ENCODE data around the gene EDRF1. TPM values are rescaled to one million over a fixed set of nuclear protein-coding genes. Genes with fewer than 3 reads are reported as not detected.
A peak's percentile ranks its signal among the peaks of the same experiment; 100 is the strongest.

The EDRF1 gene
- total and polyA plus RNA-seq, 5 donors from 2014 or later, result 12.8 to 52.3 (median 13.7) TPM

DNA sequence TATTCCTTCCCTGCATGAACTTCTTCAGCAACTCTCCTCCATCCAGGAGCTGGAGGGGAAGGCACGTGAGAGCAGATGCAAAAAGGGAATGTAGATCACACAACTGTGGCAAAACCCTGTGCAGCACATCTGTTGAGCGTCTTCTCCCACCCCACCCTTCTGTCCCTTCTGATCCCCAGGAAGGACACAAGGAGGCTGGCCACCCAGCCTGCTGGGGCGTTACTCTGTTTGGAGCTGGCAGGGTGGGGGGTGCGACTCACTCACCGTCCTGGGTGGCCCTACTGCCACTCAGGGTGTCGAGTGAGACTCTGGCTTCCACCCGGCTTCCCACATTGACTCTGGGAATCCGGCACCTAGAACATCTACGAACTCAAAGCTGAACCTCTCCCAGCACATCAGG, 66.3 kb downstream of the EDRF1 start:
- H3K4me3 ChIP-seq (ENCODE audit: low read depth, low read length), result no peak overlapping the region
- H3K27ac ChIP-seq (ENCODE audit: insufficient read depth, low read length, poor library complexity, severe bottlenecking), result no peak overlapping the region
- DNase-seq (no peak), ATAC-seq (ENCODE audit: low read depth in 2 of 2) (no peak)
- Mint-ChIP-seq H3K4me1 (peaks cover 3 to 28% (median 23%) of the 10 kb centered on the region in 4 donors), H3K36me3 (peaks cover 11% of the 10 kb centered on the region), H3K27me3 (no peaks in the 10 kb centered on the region), H3K27ac (no peak overlapping the region), H3K9me3 (no peaks in the 10 kb centered on the region), H3K4me3 (no peak overlapping the region)
- H3K9me3 ChIP-seq (ENCODE audit: control insufficient read depth in 2 of 2, low read length in 2 of 2), result no peaks in the 10 kb centered on the region
- no peaks in the 10 kb centered on the region for H3K27me3 ChIP-seq (ENCODE audit: control insufficient read depth, insufficient read depth, low read length)
- peaks cover 14% of the 10 kb centered on the region for H3K4me1 ChIP-seq (ENCODE audit: control insufficient read depth, insufficient read depth, low read length, poor library complexity, severe bottlenecking)
- H3K36me3 ChIP-seq (ENCODE audit: control insufficient read depth, insufficient read depth, low read length), result peaks cover 3% of the 10 kb centered on the region

DNA sequence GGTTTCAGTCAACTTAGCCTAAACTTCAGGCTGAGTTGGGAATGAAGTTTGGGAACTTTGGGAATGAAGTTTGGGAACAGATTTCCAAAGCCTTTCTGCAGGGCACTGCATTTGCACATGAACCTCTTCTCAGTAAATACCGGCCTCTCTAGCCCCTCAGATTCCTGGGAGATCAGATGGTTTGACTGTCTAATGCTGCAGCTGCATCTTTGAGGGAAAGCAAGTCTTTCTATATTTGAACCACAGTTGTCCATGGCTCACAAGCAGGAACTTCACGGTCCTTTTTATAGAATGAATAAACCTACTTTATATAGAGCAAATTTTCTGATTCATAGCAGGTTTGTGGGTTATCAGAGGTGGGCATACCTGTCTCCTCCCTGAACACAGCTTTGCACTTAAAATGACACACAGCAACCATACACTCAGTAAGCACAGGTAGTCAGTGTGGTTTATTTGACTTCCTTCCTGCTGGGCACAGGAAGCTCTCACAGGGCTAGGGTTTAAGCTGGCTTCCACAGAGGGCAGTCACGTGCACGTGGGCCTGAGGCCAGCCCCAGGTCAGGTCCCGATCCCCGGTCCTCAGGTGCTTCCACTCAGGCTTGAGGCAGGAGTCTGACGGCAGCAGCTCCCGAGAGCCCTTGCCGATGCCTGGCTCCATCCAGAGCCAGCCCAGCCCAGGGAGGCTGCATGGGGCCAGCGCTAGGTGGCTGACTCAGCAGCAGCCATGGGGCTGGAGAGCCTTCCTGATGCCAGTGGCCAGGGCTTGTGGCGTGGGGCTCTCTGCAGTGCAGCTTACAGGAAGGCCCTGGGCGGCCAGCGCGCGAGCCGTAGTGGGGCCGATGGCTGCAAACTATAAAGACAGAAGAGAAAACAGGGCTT, 68.9 kb downstream of the EDRF1 start:
- ATAC-seq (ENCODE audit: low read depth in 2 of 2), result peak; percentile 55 to 81
- Mint-ChIP-seq H3K4me3 (peak overlapping the region in 2 of 4 donors; percentile 11 to 39), H3K27me3 (no peaks in the 10 kb centered on the region), H3K36me3 (peaks cover 30% of the 10 kb centered on the region), H3K4me1 (peaks cover 3 to 28% (median 23%) of the 10 kb centered on the region in 4 donors), H3K27ac (peak overlapping the region; percentile 84 to 88 (median 84)), H3K9me3 (no peaks in the 10 kb centered on the region)
- peak overlapping the region; percentile 28 for H3K27ac ChIP-seq (ENCODE audit: insufficient read depth, low read length, poor library complexity, severe bottlenecking)
- peak overlapping the region; percentile 35 for H3K4me3 ChIP-seq (ENCODE audit: low read depth, low read length)
- H3K9me3 ChIP-seq (ENCODE audit: control insufficient read depth in 2 of 2, low read length in 2 of 2), result no peaks in the 10 kb centered on the region
- no peaks in the 10 kb centered on the region for H3K27me3 ChIP-seq (ENCODE audit: control insufficient read depth, insufficient read depth, low read length)
- peaks cover 19% of the 10 kb centered on the region for H3K36me3 ChIP-seq (ENCODE audit: control insufficient read depth, insufficient read depth, low read length)
- H3K4me1 ChIP-seq (ENCODE audit: control insufficient read depth, insufficient read depth, low read length, poor library complexity, severe bottlenecking), result peaks cover 14% of the 10 kb centered on the region
- DNase-seq, result peak in 1 of 3 donors; percentile 56

DNA sequence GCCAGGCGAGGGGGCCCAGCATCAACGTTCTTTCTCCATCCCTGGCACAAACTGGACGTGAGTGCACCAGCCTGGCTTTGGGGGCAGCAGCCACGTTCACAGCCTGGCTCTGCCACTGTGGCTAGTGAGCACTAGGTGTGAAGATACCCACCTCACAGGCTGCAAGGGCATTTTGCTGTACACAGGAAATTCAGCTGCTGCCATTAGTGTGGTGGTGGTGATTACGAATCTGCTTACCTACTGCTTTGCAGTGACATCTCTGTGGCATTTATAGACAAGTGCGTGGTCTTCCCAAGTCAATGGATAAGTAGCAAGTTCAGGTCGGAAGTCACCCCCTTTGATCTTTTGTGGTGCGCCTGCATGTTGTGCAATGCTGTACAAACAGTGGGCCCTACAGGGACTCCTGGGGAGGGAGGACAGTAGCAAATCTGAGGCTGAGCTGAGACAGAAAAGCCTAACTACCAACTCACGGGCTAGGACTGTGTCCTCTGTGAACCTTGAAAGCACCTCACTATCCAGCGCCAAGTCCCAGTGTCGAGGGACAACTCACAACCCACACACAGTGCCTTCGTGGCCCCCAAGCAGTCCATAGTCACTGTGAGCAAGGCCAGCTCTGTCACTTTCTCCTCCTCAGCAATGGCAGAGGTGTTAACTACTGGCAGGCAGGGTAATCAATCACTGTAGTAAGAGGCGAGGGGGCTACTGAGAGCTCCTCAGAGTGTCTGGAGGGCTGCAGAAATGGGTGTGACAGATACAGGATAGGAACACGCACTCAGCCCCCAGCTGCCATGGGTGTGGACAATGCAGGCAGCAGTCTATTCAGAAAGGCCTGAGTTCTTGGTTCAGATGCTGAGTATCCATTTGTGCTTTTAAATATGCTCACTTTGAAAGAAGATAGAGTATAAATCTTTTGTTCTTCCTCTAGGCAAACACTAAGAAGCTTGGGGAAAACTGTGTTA, 73.1 kb downstream of the EDRF1 start:
- H3K27me3 ChIP-seq (ENCODE audit: control insufficient read depth, insufficient read depth, low read length), result no peaks in the 10 kb centered on the region
- H3K36me3 ChIP-seq (ENCODE audit: control insufficient read depth, insufficient read depth, low read length), result peaks cover 57% of the 10 kb centered on the region
- peaks cover 3 to 22% (median 11%) of the 10 kb centered on the region in 4 donors for H3K4me1 Mint-ChIP-seq
- peak overlapping the region in 1 of 3 donors; percentile 31 for H3K27ac Mint-ChIP-seq
- H3K4me3 ChIP-seq (ENCODE audit: low read depth, low read length), result no peak overlapping the region
- no peaks in the 10 kb centered on the region for H3K9me3 ChIP-seq (ENCODE audit: control insufficient read depth in 2 of 2, low read length in 2 of 2)
- no peaks in the 10 kb centered on the region for H3K27me3 Mint-ChIP-seq
- no peaks in the 10 kb centered on the region for H3K9me3 Mint-ChIP-seq
- no peak for ATAC-seq (ENCODE audit: low read depth in 2 of 2)
- H3K27ac ChIP-seq (ENCODE audit: insufficient read depth, low read length, poor library complexity, severe bottlenecking), result no peak overlapping the region
- H3K4me1 ChIP-seq (ENCODE audit: control insufficient read depth, insufficient read depth, low read length, poor library complexity, severe bottlenecking), result peaks cover 11% of the 10 kb centered on the region
- H3K36me3 Mint-ChIP-seq, result peaks cover 38% of the 10 kb centered on the region
- no peak for DNase-seq
- peak overlapping the region in 1 of 4 donors; percentile 39 for H3K4me3 Mint-ChIP-seq

DNA sequence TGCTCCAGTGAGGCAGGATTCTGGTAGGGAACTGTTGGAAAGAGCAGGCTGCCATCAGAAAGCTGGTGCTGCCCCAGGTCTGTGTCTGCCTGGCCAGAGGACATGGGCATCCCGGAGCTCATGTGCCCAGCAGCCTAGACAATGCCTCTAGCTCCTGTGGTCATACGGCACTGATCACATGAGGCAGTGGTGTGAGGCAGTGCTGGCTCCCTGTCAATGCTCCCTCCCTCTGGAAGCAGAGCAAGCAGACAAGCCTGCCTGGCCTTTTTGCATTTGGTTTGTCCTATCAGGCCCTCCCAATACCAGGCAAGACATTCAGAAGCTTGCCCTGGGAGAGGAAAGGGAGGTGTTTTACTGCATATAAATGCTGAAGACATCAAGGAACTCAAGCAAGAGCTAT, 75.6 kb downstream of the EDRF1 start:
- peaks cover 39% of the 10 kb centered on the region for H3K36me3 Mint-ChIP-seq
- no peaks in the 10 kb centered on the region for H3K27me3 Mint-ChIP-seq
- Histone ChIP-seq H3K9me3 (ENCODE audit: control insufficient read depth in 2 of 2, low read length in 2 of 2) (no peaks in the 10 kb centered on the region), H3K27ac (ENCODE audit: insufficient read depth, low read length, poor library complexity, severe bottlenecking) (no peak overlapping the region), H3K4me3 (ENCODE audit: low read depth, low read length) (no peak overlapping the region), H3K27me3 (ENCODE audit: control insufficient read depth, insufficient read depth, low read length) (no peaks in the 10 kb centered on the region), H3K4me1 (ENCODE audit: control insufficient read depth, insufficient read depth, low read length, poor library complexity, severe bottlenecking) (no peaks in the 10 kb centered on the region), H3K36me3 (ENCODE audit: control insufficient read depth, insufficient read depth, low read length) (peaks cover 64% of the 10 kb centered on the region)
- H3K27ac Mint-ChIP-seq, result no peak overlapping the region
- no peak overlapping the region for H3K4me3 Mint-ChIP-seq
- no peaks in the 10 kb centered on the region for H3K9me3 Mint-ChIP-seq
- H3K4me1 Mint-ChIP-seq, result peaks cover 0 to 7% (median 1%) of the 10 kb centered on the region in 4 donors
- ATAC-seq (ENCODE audit: low read depth in 2 of 2), result no peak
- DNase-seq, result no peak

DNA sequence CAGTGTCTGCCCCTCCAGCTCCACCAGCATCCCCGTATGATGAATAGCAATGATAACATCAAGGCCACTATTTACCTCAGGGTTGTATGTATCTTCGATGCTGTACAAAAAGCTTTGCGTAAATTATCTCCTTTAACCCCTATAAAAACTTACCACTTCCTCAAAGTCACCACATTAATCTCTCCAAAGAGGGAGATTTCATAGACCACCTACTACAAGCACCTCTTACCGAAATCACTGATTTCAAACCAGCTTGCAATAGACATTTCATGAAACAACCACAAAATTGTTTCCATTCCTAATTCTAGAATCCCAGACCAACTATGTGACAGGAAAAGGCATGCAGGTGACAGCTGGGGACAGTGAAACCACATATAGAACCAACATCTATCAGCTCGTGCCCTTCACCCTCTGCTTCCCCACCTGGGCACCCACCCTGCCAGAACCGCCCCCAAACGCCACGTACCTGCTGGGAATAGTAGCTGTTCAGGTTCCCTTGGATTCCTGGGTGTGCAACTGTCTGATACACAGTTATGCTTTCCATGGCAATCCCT, 76.2 kb downstream of the EDRF1 start:
- no peak for DNase-seq
- no peak for ATAC-seq (ENCODE audit: low read depth in 2 of 2)
- Mint-ChIP-seq H3K4me1 (peaks cover 0 to 5% (median 0%) of the 10 kb centered on the region in 4 donors), H3K36me3 (peaks cover 38% of the 10 kb centered on the region), H3K4me3 (no peak overlapping the region), H3K27ac (no peak overlapping the region), H3K27me3 (no peaks in the 10 kb centered on the region), H3K9me3 (no peaks in the 10 kb centered on the region)
- H3K27me3 ChIP-seq (ENCODE audit: control insufficient read depth, insufficient read depth, low read length), result no peaks in the 10 kb centered on the region
- H3K4me3 ChIP-seq (ENCODE audit: low read depth, low read length), result no peak overlapping the region
- peaks cover 64% of the 10 kb centered on the region for H3K36me3 ChIP-seq (ENCODE audit: control insufficient read depth, insufficient read depth, low read length)
- no peak overlapping the region for H3K27ac ChIP-seq (ENCODE audit: insufficient read depth, low read length, poor library complexity, severe bottlenecking)
- H3K4me1 ChIP-seq (ENCODE audit: control insufficient read depth, insufficient read depth, low read length, poor library complexity, severe bottlenecking), result no peaks in the 10 kb centered on the region
- H3K9me3 ChIP-seq (ENCODE audit: control insufficient read depth in 2 of 2, low read length in 2 of 2), result no peaks in the 10 kb centered on the region

DNA sequence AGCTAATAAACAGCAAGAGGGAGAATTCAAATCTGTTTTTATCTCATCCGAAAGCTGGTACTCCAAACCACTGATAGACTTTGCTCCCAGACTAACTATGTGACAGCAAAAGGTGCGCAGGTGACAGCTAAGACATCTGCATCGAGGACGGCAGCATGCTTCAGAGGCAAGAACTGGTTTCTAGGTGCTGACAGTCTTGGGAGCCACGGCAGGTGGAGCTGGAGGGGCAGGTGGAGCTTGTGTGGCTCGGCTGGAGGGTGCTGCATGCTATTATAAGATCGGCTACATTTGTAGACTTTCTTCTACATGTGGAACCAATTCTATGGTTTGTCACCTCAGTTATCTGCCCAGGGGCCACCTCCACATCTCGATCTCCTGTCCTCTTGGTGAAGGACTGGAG, 77.9 kb downstream of the EDRF1 start:
- no peak for ATAC-seq (ENCODE audit: low read depth in 2 of 2)
- Histone ChIP-seq H3K27ac (ENCODE audit: insufficient read depth, low read length, poor library complexity, severe bottlenecking) (no peak overlapping the region), H3K36me3 (ENCODE audit: control insufficient read depth, insufficient read depth, low read length) (peaks cover 54% of the 10 kb centered on the region), H3K4me3 (ENCODE audit: low read depth, low read length) (no peak overlapping the region), H3K27me3 (ENCODE audit: control insufficient read depth, insufficient read depth, low read length) (no peaks in the 10 kb centered on the region), H3K9me3 (ENCODE audit: control insufficient read depth in 2 of 2, low read length in 2 of 2) (no peaks in the 10 kb centered on the region), H3K4me1 (ENCODE audit: control insufficient read depth, insufficient read depth, low read length, poor library complexity, severe bottlenecking) (no peaks in the 10 kb centered on the region)
- Mint-ChIP-seq H3K4me1 (peaks cover 0 to 5% (median 0%) of the 10 kb centered on the region in 4 donors), H3K27me3 (no peaks in the 10 kb centered on the region), H3K27ac (peak overlapping the region in 1 of 3 donors; percentile 78), H3K9me3 (no peaks in the 10 kb centered on the region), H3K36me3 (peaks cover 33% of the 10 kb centered on the region), H3K4me3 (no peak overlapping the region)
- no peak for DNase-seq

DNA sequence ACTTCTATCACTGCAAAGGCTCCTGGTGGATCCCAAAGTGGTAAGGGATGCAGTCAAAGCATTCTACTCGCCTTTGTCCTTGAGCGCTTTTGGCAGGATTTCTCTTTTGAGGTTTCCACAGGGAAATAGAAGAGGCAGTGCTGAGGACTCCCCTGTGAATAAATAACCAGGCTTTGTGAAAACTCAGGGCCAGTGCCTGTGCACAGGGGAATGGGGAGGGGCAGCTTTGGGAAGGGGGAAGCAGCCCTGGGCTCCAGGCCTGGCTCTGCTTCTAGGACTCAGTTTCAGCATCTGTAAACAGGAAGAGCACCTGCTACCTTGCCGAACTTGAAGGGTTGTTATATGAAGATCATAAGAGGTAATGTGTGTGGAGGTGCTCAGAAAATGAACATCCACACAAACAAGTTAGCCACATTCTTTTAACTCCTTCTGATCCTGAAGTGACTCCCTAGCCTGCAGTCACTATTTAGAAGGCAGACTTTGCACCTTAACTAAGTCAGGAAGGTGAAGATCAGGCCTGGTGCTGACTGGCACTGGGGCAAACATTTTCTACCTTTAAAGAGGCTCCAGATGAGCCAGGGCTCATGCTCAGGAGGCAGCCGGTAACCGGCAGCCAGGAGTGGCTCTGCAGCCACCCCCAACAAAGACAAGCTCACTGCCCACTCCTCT, 78.6 kb downstream of the EDRF1 start:
- no peak overlapping the region for H3K27ac ChIP-seq (ENCODE audit: insufficient read depth, low read length, poor library complexity, severe bottlenecking)
- Mint-ChIP-seq H3K9me3 (no peaks in the 10 kb centered on the region), H3K36me3 (peaks cover 29% of the 10 kb centered on the region), H3K4me3 (no peak overlapping the region), H3K27me3 (no peaks in the 10 kb centered on the region), H3K27ac (peak overlapping the region in 1 of 3 donors; percentile 78), H3K4me1 (peaks cover 0 to 5% (median 0%) of the 10 kb centered on the region in 4 donors)
- no peak overlapping the region for H3K4me3 ChIP-seq (ENCODE audit: low read depth, low read length)
- no peaks in the 10 kb centered on the region for H3K27me3 ChIP-seq (ENCODE audit: control insufficient read depth, insufficient read depth, low read length)
- H3K9me3 ChIP-seq (ENCODE audit: control insufficient read depth in 2 of 2, low read length in 2 of 2), result no peaks in the 10 kb centered on the region
- DNase-seq, result no peak
- H3K4me1 ChIP-seq (ENCODE audit: control insufficient read depth, insufficient read depth, low read length, poor library complexity, severe bottlenecking), result no peaks in the 10 kb centered on the region
- H3K36me3 ChIP-seq (ENCODE audit: control insufficient read depth, insufficient read depth, low read length), result peaks cover 49% of the 10 kb centered on the region
- ATAC-seq (ENCODE audit: low read depth in 2 of 2), result no peak

All from CD4-positive, CD25-positive, alpha-beta regulatory T cell (primary cell).